ENCODE results near the gene GMPR2. TPM values are rescaled to one million over a fixed set of nuclear protein-coding genes. Genes with fewer than 3 reads are reported as not detected.
A peak's percentile ranks its signal among the peaks of the same experiment; 100 is the strongest.
"Not testable (repeated sequence)": the region's sequence is repeated elsewhere in the genome, so short reads cannot be mapped to it uniquely, and the experiment has no call there.

GMPR2 gene
- total RNA-seq, 2 experiments from 2014 or later = 67.2 to 68.4 TPM

- CTCF ChIA-PET = interaction anchor here (0.5 to 3.7 kb wide), 31 partner anchors 9 to 224 kb away, joined by 3 to 47 read pairs (median 5); partner anchors contain the start of genes CIDEB, DHRS1, GMPR2 and IPO4
- POLR2A ChIA-PET = interaction anchor here (0.6 to 8.8 kb wide), 18 partner anchors 13 to 895 kb away, joined by 3 to 87 read pairs (median 5); partner anchors contain the start of genes DCAF11, DHRS1, EMC9 and GMPR2
- Mint-ChIP-seq H3K9me3 (ENCODE audit: insufficient read depth) (no peaks in the 10 kb centered on the region), H3K4me3 (peak within 1 kb of the TSS; percentile 94), H3K36me3 (ENCODE audit: low read depth) (peaks cover 42% of the 10 kb centered on the region), H3K27ac (peak within 1 kb of the TSS; percentile 97), H3K4me1 (ENCODE audit: low read depth) (peaks cover 46% of the 10 kb centered on the region), H3K27me3 (ENCODE audit: low read depth) (no peaks in the 10 kb centered on the region)
- ATAC-seq (peak; percentile 77), DNase-seq (peak; percentile 93)
Measured at GRCh38 chr14:24215495-24216344, 17.0 kb upstream of the GMPR2 start, which contains the start of gene MDP1. MDP1 (minus strand) TSS chr14:24216066; CDS start chr14:24215955, 111 bp downstream.

DNA sequence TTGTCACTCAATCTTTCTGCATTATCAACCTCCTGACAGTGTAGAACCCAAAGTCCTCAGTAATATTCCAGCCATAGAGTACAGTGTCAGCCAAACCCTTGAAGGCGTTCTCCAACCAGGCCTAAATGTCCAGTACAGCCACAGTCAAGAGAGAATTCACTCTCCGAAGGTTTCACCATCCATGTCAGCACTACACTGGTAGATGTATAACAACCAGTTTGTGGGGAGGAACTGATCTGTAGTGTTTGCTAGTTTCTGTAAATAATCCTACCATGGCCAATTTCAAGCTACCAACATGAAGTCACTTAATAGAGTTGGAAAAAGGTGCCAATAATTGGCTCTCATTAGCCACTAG is 16.4 kb upstream of the GMPR2 start:
- ATAC-seq = no peak
- ChIA-PET POLR2A (interaction anchor here (0.6 to 8.8 kb wide), 17 partner anchors 13 to 895 kb away, joined by 3 to 87 read pairs (median 5); partner anchors contain the start of genes DCAF11, DHRS1, EMC9 and GMPR2), CTCF (interaction anchor here (0.5 to 3.7 kb wide), 23 partner anchors 9 to 215 kb away, joined by 3 to 47 read pairs (median 6); partner anchors contain the start of genes CIDEB, DHRS1, GMPR2 and IRF9)
- H3K27ac Mint-ChIP-seq = peak overlapping the region; percentile 97
- no peak for DNase-seq
- H3K9me3 Mint-ChIP-seq (ENCODE audit: insufficient read depth) = no peaks in the 10 kb centered on the region
- H3K4me1 Mint-ChIP-seq (ENCODE audit: low read depth) = peaks cover 44% of the 10 kb centered on the region
- no peaks in the 10 kb centered on the region for H3K27me3 Mint-ChIP-seq (ENCODE audit: low read depth)
- peak overlapping the region; percentile 94 for H3K4me3 Mint-ChIP-seq
- peaks cover 36% of the 10 kb centered on the region for H3K36me3 Mint-ChIP-seq (ENCODE audit: low read depth)

DNA sequence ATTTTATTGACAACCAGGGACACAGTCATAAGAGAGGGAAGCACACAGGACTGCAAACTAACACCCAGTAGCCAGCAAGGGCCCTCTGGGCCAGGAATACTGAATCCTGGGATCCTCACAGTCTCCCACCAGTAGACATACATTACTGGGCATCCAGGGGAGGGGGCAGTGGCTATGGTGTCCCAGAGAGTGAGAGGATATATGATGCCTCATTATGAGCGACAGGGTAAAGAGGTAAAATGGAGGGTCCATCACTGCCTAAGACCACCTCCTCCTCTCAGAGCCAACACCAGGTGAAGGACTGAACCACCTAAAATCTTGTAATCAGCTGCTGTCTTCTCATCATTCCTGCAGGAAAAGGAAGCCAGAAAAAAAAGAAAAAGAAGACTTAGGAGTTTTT is 15.9 kb upstream of the GMPR2 start:
- not testable (repeated sequence) for H3K27me3 Mint-ChIP-seq (ENCODE audit: low read depth); H3K9me3 Mint-ChIP-seq (ENCODE audit: insufficient read depth); ATAC-seq; DNase-seq; H3K4me3 Mint-ChIP-seq
- Mint-ChIP-seq H3K4me1 (ENCODE audit: low read depth) (peaks cover 38% of the 10 kb centered on the region), H3K27ac (peak overlapping the region; percentile 97), H3K36me3 (ENCODE audit: low read depth) (peaks cover 31% of the 10 kb centered on the region)
- ChIA-PET CTCF (interaction anchor here (1.7 to 1.8 kb wide), 2 partner anchors 26 to 63 kb away, joined by 11 to 29 read pairs; partner anchors contain the start of gene TINF2), POLR2A (interaction anchor here (1.8 to 8.8 kb wide), 2 partner anchors 22 to 28 kb away, joined by 6 to 87 read pairs; partner anchors contain the start of genes IPO4 and TM9SF1)

DNA sequence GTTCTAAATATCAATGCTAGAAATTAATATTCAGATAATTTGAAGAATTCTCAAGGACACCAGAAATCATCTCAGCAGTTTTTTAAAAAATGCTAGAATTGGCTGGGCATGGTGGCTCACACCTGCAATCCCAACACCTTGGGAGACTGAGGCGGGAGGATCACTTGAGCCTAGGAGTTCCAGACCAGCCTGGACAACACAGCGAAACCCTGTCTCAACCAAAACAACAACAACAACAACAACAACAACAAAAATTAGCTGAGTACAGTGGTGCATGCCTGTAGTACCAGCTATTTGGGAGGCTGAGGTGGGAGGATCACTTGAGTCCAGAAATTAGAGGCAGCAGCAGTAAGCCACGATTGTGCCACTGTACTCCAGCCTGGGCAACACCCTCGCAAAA is 13.6 kb upstream of the GMPR2 start:
- ATAC-seq (no peak), DNase-seq (no peak)
- Mint-ChIP-seq H3K4me1 (ENCODE audit: low read depth) (peaks cover 25% of the 10 kb centered on the region), H3K36me3 (ENCODE audit: low read depth) (peaks cover 22% of the 10 kb centered on the region), H3K4me3 (no peak overlapping the region), H3K27me3 (ENCODE audit: low read depth) (no peaks in the 10 kb centered on the region), H3K9me3 (ENCODE audit: insufficient read depth) (no peaks in the 10 kb centered on the region), H3K27ac (no peak overlapping the region)
- POLR2A ChIA-PET = no interaction called here
- CTCF ChIA-PET = interaction anchor here (0.9 to 1.8 kb wide), 4 partner anchors 16 to 89 kb away, joined by 3 to 6 read pairs (median 4); partner anchors contain the start of gene CIDEB

- Mint-ChIP-seq H3K27me3 (ENCODE audit: low read depth) (no peaks in the 10 kb centered on the region), H3K4me3 (no peak overlapping the region), H3K9me3 (ENCODE audit: insufficient read depth) (no peaks in the 10 kb centered on the region), H3K27ac (no peak overlapping the region), H3K4me1 (ENCODE audit: low read depth) (peaks cover 22% of the 10 kb centered on the region), H3K36me3 (ENCODE audit: low read depth) (peaks cover 21% of the 10 kb centered on the region)
- POLR2A ChIA-PET = interaction anchor here (0.9 kb wide), 1 partner anchor 57 kb away, joined by 4 read pairs; no protein-coding TSS in a partner anchor
- no peak for DNase-seq
- ATAC-seq = no peak
- CTCF ChIA-PET = interaction anchor here (0.8 to 1.8 kb wide), 6 partner anchors 15 to 212 kb away, joined by 3 to 6 read pairs (median 3); partner anchors contain the start of genes CIDEB and IRF9
Measured at GRCh38 chr14:24219521-24219920, 13.2 kb upstream of the GMPR2 start.

GRCh38 chr14:24222987-24223386 is 9.7 kb upstream of the GMPR2 start:
- CTCF ChIA-PET = interaction anchor here (1.7 kb wide), 1 partner anchor 19 kb away, joined by 4 read pairs; the partner anchor contains the start of gene TINF2
- H3K4me3 Mint-ChIP-seq; H3K9me3 Mint-ChIP-seq (ENCODE audit: insufficient read depth); DNase-seq; H3K27ac Mint-ChIP-seq; H3K27me3 Mint-ChIP-seq (ENCODE audit: low read depth); POLR2A ChIA-PET; ATAC-seq: not testable (repeated sequence)
- peaks cover 18% of the 10 kb centered on the region for H3K36me3 Mint-ChIP-seq (ENCODE audit: low read depth)
- H3K4me1 Mint-ChIP-seq (ENCODE audit: low read depth) = peaks cover 23% of the 10 kb centered on the region

- H3K4me3 Mint-ChIP-seq = no peak overlapping the region
- ChIA-PET CTCF (interaction anchor here (1.6 to 2.7 kb wide), 3 partner anchors 9 to 73 kb away, joined by 4 to 9 read pairs (median 7); partner anchors contain the start of genes CHMP4A and MDP1), POLR2A (interaction anchor here (1.6 kb wide), 1 partner anchor 11 kb away, joined by 7 read pairs; the partner anchor contains the start of gene CHMP4A)
- H3K27ac Mint-ChIP-seq = no peak overlapping the region
- H3K4me1 Mint-ChIP-seq (ENCODE audit: low read depth) = peaks cover 28% of the 10 kb centered on the region
- DNase-seq (no peak), ATAC-seq (no peak)
- peaks cover 21% of the 10 kb centered on the region for H3K36me3 Mint-ChIP-seq (ENCODE audit: low read depth)
- H3K9me3 Mint-ChIP-seq (ENCODE audit: insufficient read depth) = no peaks in the 10 kb centered on the region
- no peaks in the 10 kb centered on the region for H3K27me3 Mint-ChIP-seq (ENCODE audit: low read depth)
Measured at GRCh38 chr14:24224618-24225071, 8.1 kb upstream of the GMPR2 start.

GRCh38 chr14:24226473-24226872 is 6.3 kb upstream of the GMPR2 start:
- H3K4me1 Mint-ChIP-seq (ENCODE audit: low read depth) = peaks cover 38% of the 10 kb centered on the region
- no peaks in the 10 kb centered on the region for H3K9me3 Mint-ChIP-seq (ENCODE audit: insufficient read depth)
- DNase-seq (no peak), ATAC-seq (no peak)
- H3K27ac Mint-ChIP-seq = no peak overlapping the region
- CTCF ChIA-PET = interaction anchor here (1.4 kb wide), 1 partner anchor 16 kb away, joined by 7 read pairs; the partner anchor contains the start of gene TINF2
- peaks cover 23% of the 10 kb centered on the region for H3K36me3 Mint-ChIP-seq (ENCODE audit: low read depth)
- no peaks in the 10 kb centered on the region for H3K27me3 Mint-ChIP-seq (ENCODE audit: low read depth)
- POLR2A ChIA-PET = interaction anchor here (1.2 kb wide), 1 partner anchor 16 kb away, joined by 5 read pairs; the partner anchor contains the start of gene TINF2
- no peak overlapping the region for H3K4me3 Mint-ChIP-seq

GRCh38 chr14:24228902-24229301 is 3.8 kb upstream of the GMPR2 start:
- ATAC-seq = no peak
- Mint-ChIP-seq H3K4me1 (ENCODE audit: low read depth) (peaks cover 47% of the 10 kb centered on the region), H3K9me3 (ENCODE audit: insufficient read depth) (no peaks in the 10 kb centered on the region), H3K36me3 (ENCODE audit: low read depth) (peaks cover 25% of the 10 kb centered on the region), H3K27ac (peak overlapping the region; percentile 42), H3K27me3 (ENCODE audit: low read depth) (no peaks in the 10 kb centered on the region), H3K4me3 (no peak overlapping the region)
- no peak for DNase-seq
- CTCF ChIA-PET = interaction anchor here (1.1 to 2.1 kb wide), 4 partner anchors 9 to 79 kb away, joined by 3 to 10 read pairs (median 6); partner anchors contain the start of genes CHMP4A and CIDEB
- POLR2A ChIA-PET = interaction anchor here (1.0 to 1.9 kb wide), 2 partner anchors 14 to 15 kb away, joined by 4 to 8 read pairs; partner anchors contain the start of genes CHMP4A and TINF2

GRCh38 chr14:24231263-24232120 is 1.2 kb upstream of the GMPR2 start:
- H3K4me3 Mint-ChIP-seq = peak overlapping the region; percentile 89
- CTCF ChIA-PET = interaction anchor here (0.6 to 1.3 kb wide), 8 partner anchors 10 to 138 kb away, joined by 3 to 7 read pairs (median 4); partner anchors contain the start of genes CIDEB, MDP1, PCK2 and TINF2
- no peaks in the 10 kb centered on the region for H3K27me3 Mint-ChIP-seq (ENCODE audit: low read depth)
- no peaks in the 10 kb centered on the region for H3K9me3 Mint-ChIP-seq (ENCODE audit: insufficient read depth)
- H3K4me1 Mint-ChIP-seq (ENCODE audit: low read depth) = peaks cover 52% of the 10 kb centered on the region
- peak overlapping the region; percentile 90 for H3K27ac Mint-ChIP-seq
- peak; percentile 56 for DNase-seq
- POLR2A ChIA-PET = interaction anchor here (0.6 to 2.1 kb wide), 2 partner anchors 18 to 36 kb away, joined by 5 to 11 read pairs; partner anchors contain the start of gene CHMP4A
- peak; percentile 45 for ATAC-seq
- H3K36me3 Mint-ChIP-seq (ENCODE audit: low read depth) = peaks cover 42% of the 10 kb centered on the region
